Endodermal cell (in vitro differentiated cells): ENCODE results near the gene HLF. TPM values are rescaled to one million over a fixed set of nuclear protein-coding genes. Genes with fewer than 3 reads are reported as not detected.

Experiments
- DNase-seq: peaks from one replicate; pipeline ENCODE4 v3.0.0-alpha.2; 2017
- H3K27ac ChIP-seq: 2 replicates; pipeline ENCODE4 v1.5.1; 2013; ENCODE audit warnings: mild to moderate bottlenecking, low read depth, low read length, moderate library complexity
- H3K27me3 ChIP-seq: 2 replicates; pipeline ENCODE4 v1.6.1; 2013; ENCODE audit warnings: mild to moderate bottlenecking, low read length, moderate library complexity; ENCODE audit not compliant: insufficient read depth, control insufficient read depth, poor library complexity, severe bottlenecking
- H3K36me3 ChIP-seq: 2 replicates; pipeline ENCODE4 v1.7.0; 2013; ENCODE audit warnings: mild to moderate bottlenecking, low read length, moderate library complexity; ENCODE audit not compliant: control insufficient read depth, insufficient read depth
- H3K4me1 ChIP-seq: one replicate; pipeline ENCODE4 v1.7.0; 2013; ENCODE audit warnings: low read length; ENCODE audit not compliant: control insufficient read depth, insufficient read depth
- H3K4me3 ChIP-seq: 2 replicates; pipeline ENCODE4 v1.5.1; 2013; ENCODE audit warnings: mild to moderate bottlenecking, low read length, moderate library complexity
- H3K9ac ChIP-seq: 2 replicates; pipeline ENCODE4 v1.6.1; 2013; ENCODE audit warnings: mild to moderate bottlenecking, low read length, moderate library complexity; ENCODE audit not compliant: poor library complexity, severe bottlenecking; ENCODE audit errors: extremely low read depth
- H3K9me3 ChIP-seq: 2 replicates; pipeline ENCODE4 v1.6.1; 2013; ENCODE audit warnings: mild to moderate bottlenecking, low read length, moderate library complexity; ENCODE audit not compliant: control insufficient read depth
- H3K27ac Mint-ChIP-seq: 2 replicates; pipeline ENCODE4 v1.8.0; 2020; ENCODE audit warnings: mixed read lengths
- H3K27me3 Mint-ChIP-seq: 2 replicates; pipeline ENCODE4 v1.8.0; 2021; ENCODE audit warnings: mild to moderate bottlenecking, mixed read lengths; ENCODE audit not compliant: insufficient read depth
- H3K36me3 Mint-ChIP-seq: 2 replicates; pipeline ENCODE4 v1.8.0; 2020; ENCODE audit warnings: low read depth, mixed read lengths
- H3K4me1 Mint-ChIP-seq: 2 replicates; pipeline ENCODE4 v1.8.0; 2020; ENCODE audit warnings: mixed read lengths
- H3K4me3 Mint-ChIP-seq: 2 replicates; pipeline ENCODE4 v1.8.0; 2020; ENCODE audit warnings: mild to moderate bottlenecking, moderate library complexity, mixed read lengths
- H3K9me3 Mint-ChIP-seq: 2 replicates; pipeline ENCODE4 v1.8.0; 2020; ENCODE audit warnings: mild to moderate bottlenecking, mixed read lengths
- WGBS, 2 experiments: methylation state at CpG; one replicate each; pipeline versions ENCODE4 v1.1.5 to v1.1.7; 2013; ENCODE audit warnings: missing lambda C conversion rate in 2 of 2, mixed read lengths in 1 of 2; ENCODE audit not compliant: insufficient coverage in 1 of 2, insufficient read length in 1 of 2; 5-methylcytosine and 5-hydroxymethylcytosine counted together
- total RNA-seq, 2 donors: library from RNA; stranded (reverse); fragmentation: NEBNext Ultra II Directional in 1 of 2; extraction: Animal tissue kit (Norgen Biotek cat#: 25700) in 1 of 2; gene quantifications; 2 replicates in 1 of 2; 3 replicates in 1 of 2; pipeline ENCODE4 v1.2.1, GENCODE V29; 2021
- TF ChIP-seq, protein P1 (sequence below): fragments of 200-600 bp; sonication (generic); conservative IDR thresholded peaks from 2 replicates; pipeline ENCODE4 v1.5.0; 2021; ENCODE audit warnings: antibody characterized with exemption, mild to moderate bottlenecking

HLF gene
- total RNA-seq, 2 donors from 2014 or later, result not detected

DNA sequence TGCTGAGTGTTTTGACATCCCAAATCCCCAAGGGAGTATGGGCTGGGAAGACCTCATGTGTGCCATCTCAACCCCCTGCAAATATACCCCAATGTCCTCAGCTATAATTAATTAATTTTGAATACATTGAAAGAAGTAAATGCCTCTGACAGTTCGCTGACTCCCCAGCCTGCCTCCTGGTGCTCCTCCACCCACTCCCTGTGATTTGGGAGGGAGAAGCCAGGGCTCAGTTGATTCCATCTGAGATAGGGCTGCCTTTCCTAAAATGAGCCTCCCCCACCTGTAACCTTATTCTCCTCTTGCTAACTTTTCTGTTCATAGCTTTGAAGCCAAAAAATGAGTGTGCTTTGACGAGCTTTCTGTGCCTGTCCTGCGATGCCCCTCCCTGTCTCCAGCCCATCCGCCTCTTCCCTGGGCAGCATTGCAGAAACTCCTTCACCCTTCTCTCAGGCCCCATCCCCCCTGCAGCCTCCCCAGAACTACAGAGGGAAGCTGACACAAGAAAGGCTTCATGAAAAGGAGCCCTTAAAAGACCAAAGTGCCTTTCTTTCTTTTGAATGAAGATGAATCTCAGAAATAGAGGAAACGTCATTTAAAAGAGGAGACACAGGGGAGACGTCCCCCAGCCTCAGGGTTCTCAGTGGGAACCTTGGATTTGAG is 70.3 kb downstream of the HLF start:
- no peak overlapping the region for H3K9ac ChIP-seq
- no peak overlapping the region for H3K27ac ChIP-seq
- H3K27ac Mint-ChIP-seq, result no peak overlapping the region
- H3K9me3 ChIP-seq, result no peaks in the 10 kb centered on the region
- TF ChIP-seq, protein P1, sequence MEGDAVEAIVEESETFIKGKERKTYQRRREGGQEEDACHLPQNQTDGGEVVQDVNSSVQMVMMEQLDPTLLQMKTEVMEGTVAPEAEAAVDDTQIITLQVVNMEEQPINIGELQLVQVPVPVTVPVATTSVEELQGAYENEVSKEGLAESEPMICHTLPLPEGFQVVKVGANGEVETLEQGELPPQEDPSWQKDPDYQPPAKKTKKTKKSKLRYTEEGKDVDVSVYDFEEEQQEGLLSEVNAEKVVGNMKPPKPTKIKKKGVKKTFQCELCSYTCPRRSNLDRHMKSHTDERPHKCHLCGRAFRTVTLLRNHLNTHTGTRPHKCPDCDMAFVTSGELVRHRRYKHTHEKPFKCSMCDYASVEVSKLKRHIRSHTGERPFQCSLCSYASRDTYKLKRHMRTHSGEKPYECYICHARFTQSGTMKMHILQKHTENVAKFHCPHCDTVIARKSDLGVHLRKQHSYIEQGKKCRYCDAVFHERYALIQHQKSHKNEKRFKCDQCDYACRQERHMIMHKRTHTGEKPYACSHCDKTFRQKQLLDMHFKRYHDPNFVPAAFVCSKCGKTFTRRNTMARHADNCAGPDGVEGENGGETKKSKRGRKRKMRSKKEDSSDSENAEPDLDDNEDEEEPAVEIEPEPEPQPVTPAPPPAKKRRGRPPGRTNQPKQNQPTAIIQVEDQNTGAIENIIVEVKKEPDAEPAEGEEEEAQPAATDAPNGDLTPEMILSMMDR, result no peak
- no peaks in the 10 kb centered on the region for H3K27me3 ChIP-seq
- H3K4me1 Mint-ChIP-seq, result peaks cover 6% of the 10 kb centered on the region
- no peaks in the 10 kb centered on the region for H3K9me3 Mint-ChIP-seq
- no peak overlapping the region for H3K4me3 ChIP-seq
- no peaks in the 10 kb centered on the region for H3K36me3 ChIP-seq
- WGBS, 2 experiments, result 40 to 57% methylated on average over 1 to 5 of the region's 6 CpGs
- H3K36me3 Mint-ChIP-seq, result no peaks in the 10 kb centered on the region
- no peak overlapping the region for H3K4me3 Mint-ChIP-seq
- H3K27me3 Mint-ChIP-seq, result no peaks in the 10 kb centered on the region
- no peaks in the 10 kb centered on the region for H3K4me1 ChIP-seq
- peak; percentile 64 for DNase-seq

DNA sequence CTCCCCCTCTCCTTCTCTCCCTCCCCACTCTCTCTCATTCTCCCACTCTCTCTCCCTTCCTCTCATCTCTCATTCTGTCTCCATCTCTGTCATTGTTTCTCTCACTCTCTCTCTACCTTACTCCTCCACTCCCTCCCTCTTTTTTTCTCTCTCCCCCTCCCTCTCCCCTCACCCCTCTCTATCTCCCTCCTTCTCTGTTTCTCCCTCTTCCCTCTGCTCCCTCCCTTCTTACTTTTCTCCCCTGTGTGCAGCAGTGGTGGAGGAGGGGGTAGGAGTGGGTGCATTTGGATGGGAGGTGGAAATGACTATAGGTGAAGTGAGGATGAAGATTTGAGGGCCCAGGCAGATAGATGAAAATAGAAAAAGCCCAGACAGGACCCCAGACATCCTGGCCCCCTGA is 70.9 kb downstream of the HLF start:
- Histone ChIP-seq H3K4me3 (no peak overlapping the region), H3K9ac (no peak overlapping the region), H3K27ac (no peak overlapping the region), H3K36me3 (no peaks in the 10 kb centered on the region), H3K27me3 (no peaks in the 10 kb centered on the region), H3K9me3 (no peaks in the 10 kb centered on the region), H3K4me1 (no peaks in the 10 kb centered on the region)
- no peak for DNase-seq
- Mint-ChIP-seq H3K36me3 (no peaks in the 10 kb centered on the region), H3K27ac (no peak overlapping the region), H3K27me3 (no peaks in the 10 kb centered on the region), H3K4me1 (peaks cover 6% of the 10 kb centered on the region), H3K4me3 (no peak overlapping the region), H3K9me3 (no peaks in the 10 kb centered on the region)
- TF ChIP-seq, protein P1, result no peak

DNA sequence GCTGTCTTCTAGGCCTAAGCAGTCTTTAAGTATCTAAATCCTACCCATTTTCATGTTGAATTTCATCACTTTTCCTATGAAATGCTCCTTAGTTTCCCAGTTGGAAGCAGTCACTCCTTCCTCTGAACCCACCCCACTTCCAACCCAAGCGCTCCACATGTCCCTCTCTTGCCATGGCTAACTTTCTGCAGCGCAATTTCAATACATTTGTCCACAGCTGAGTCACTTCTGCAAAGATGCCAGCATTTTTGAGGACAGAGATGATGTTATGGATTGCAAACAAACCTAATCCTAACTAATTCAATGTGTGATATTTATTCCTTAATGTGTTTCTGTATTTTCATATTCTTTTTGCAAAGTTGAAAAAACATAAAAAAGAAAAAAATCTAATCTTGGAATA is 71.7 kb downstream of the HLF start:
- Mint-ChIP-seq H3K27ac (no peak overlapping the region), H3K9me3 (no peaks in the 10 kb centered on the region), H3K27me3 (no peaks in the 10 kb centered on the region), H3K4me3 (no peak overlapping the region), H3K36me3 (no peaks in the 10 kb centered on the region), H3K4me1 (peaks cover 6% of the 10 kb centered on the region)
- TF ChIP-seq, protein P1, result no peak
- no peak overlapping the region for H3K27ac ChIP-seq
- H3K9ac ChIP-seq, result no peak overlapping the region
- DNase-seq, result peak; percentile 29
- no peaks in the 10 kb centered on the region for H3K27me3 ChIP-seq
- no peaks in the 10 kb centered on the region for H3K4me1 ChIP-seq
- no peaks in the 10 kb centered on the region for H3K9me3 ChIP-seq
- H3K4me3 ChIP-seq, result no peak overlapping the region
- WGBS, 2 experiments, result 86 to 90% methylated on average over 1 to 2 of the region's 2 CpGs
- no peaks in the 10 kb centered on the region for H3K36me3 ChIP-seq
